Chondrocyte (in vitro differentiated cells): Measurements from ENCODE around the gene IL3RA. TPM values are rescaled to one million over a fixed set of nuclear protein-coding genes. Genes with fewer than 3 reads are reported as not detected.

Experiments used
- DNase-seq: peaks from one replicate; pipeline ENCODE4 v3.0.0; 2021; ENCODE audit warnings: mixed read lengths, low spot score
- H3K27ac Mint-ChIP-seq: one replicate; pipeline ENCODE4 v1.8.0; 2021; ENCODE audit warnings: mild to moderate bottlenecking, moderate library complexity, mixed read lengths; ENCODE audit not compliant: unreplicated experiment
- H3K27me3 Mint-ChIP-seq: 2 replicates; pipeline ENCODE4 v1.8.0; 2021; ENCODE audit warnings: low read depth, mixed read lengths
- H3K36me3 Mint-ChIP-seq: 2 replicates; pipeline ENCODE4 v1.8.0; 2021; ENCODE audit warnings: low read depth, mixed read lengths
- H3K4me1 Mint-ChIP-seq: 2 replicates; pipeline ENCODE4 v1.8.0; 2021; ENCODE audit warnings: low read depth, mild to moderate bottlenecking, mixed read lengths
- H3K4me3 Mint-ChIP-seq: one replicate; pipeline ENCODE4 v1.8.0; 2021; ENCODE audit warnings: mild to moderate bottlenecking, moderate library complexity, mixed read lengths; ENCODE audit not compliant: unreplicated experiment
- H3K9me3 Mint-ChIP-seq: 2 replicates; pipeline ENCODE4 v1.8.0; 2021; ENCODE audit warnings: low read depth, mixed read lengths
- CTCF ChIP-seq: fragments of 200-600 bp; sonication (generic); IDR thresholded peaks from 2 replicates; pipeline ENCODE4 v1.5.0; 2021; ENCODE audit warnings: antibody characterized with exemption, mild to moderate bottlenecking, moderate library complexity
- total RNA-seq: library from RNA; stranded (reverse); gene quantifications from 3 replicates; pipeline ENCODE4 v1.2.1, GENCODE V29; 2021

Gene IL3RA
- total RNA-seq, 1 donor from 2014 or later: 0.47 TPM

GRCh38 chrX:1417921-1418771 is 81.6 kb downstream of the IL3RA start:
- H3K27me3 Mint-ChIP-seq: no peaks in the 10 kb centered on the region
- H3K9me3 Mint-ChIP-seq: peaks cover 13% of the 10 kb centered on the region
- H3K36me3 Mint-ChIP-seq: peaks cover 22% of the 10 kb centered on the region

GRCh38 chrX:1418901-1419544 is 82.4 kb downstream of the IL3RA start:
- peaks cover 24% of the 10 kb centered on the region for H3K36me3 Mint-ChIP-seq
- no peak for TF ChIP-seq CTCF
- H3K27me3 Mint-ChIP-seq: no peaks in the 10 kb centered on the region
- H3K9me3 Mint-ChIP-seq: peaks cover 18% of the 10 kb centered on the region
- peak; percentile 93 for DNase-seq
- no peak overlapping the region for H3K4me3 Mint-ChIP-seq
- no peaks in the 10 kb centered on the region for H3K4me1 Mint-ChIP-seq
- H3K27ac Mint-ChIP-seq: no peak overlapping the region

More at GRCh38 chrX:1417921-1418771, 81.6 kb downstream of the IL3RA start:
- DNase-seq: peak; percentile 67
- H3K27ac Mint-ChIP-seq: no peak overlapping the region
- no peaks in the 10 kb centered on the region for H3K4me1 Mint-ChIP-seq
- no peak overlapping the region for H3K4me3 Mint-ChIP-seq
- TF ChIP-seq CTCF: no peak

- Mint-ChIP-seq H3K27ac (peak overlapping the region; percentile 42), H3K36me3 (peaks cover 23% of the 10 kb centered on the region), H3K9me3 (peaks cover 18% of the 10 kb centered on the region), H3K27me3 (no peaks in the 10 kb centered on the region), H3K4me3 (no peak overlapping the region), H3K4me1 (no peaks in the 10 kb centered on the region)
- DNase-seq: peak; percentile 87
- no peak for TF ChIP-seq CTCF
Measured at GRCh38 chrX:1419545-1420355, 83.2 kb downstream of the IL3RA start.

- H3K27me3 Mint-ChIP-seq: no peaks in the 10 kb centered on the region
- H3K4me1 Mint-ChIP-seq: no peaks in the 10 kb centered on the region
- TF ChIP-seq CTCF: no peak
- H3K27ac Mint-ChIP-seq: no peak overlapping the region
- H3K4me3 Mint-ChIP-seq: no peak overlapping the region
- H3K9me3 Mint-ChIP-seq: peaks cover 21% of the 10 kb centered on the region
- H3K36me3 Mint-ChIP-seq: peaks cover 28% of the 10 kb centered on the region
- DNase-seq: peak; percentile 80
Measured at GRCh38 chrX:1420371-1420770, 83.8 kb downstream of the IL3RA start.
